ENCODE measurements around the gene KRT4. TPM values are rescaled to one million over a fixed set of nuclear protein-coding genes. Genes with fewer than 3 reads are reported as not detected.

Gene KRT4
- total RNA-seq, 4 donors from 2014 or later: 3.5 to 227 (median 10.8) TPM

DNA sequence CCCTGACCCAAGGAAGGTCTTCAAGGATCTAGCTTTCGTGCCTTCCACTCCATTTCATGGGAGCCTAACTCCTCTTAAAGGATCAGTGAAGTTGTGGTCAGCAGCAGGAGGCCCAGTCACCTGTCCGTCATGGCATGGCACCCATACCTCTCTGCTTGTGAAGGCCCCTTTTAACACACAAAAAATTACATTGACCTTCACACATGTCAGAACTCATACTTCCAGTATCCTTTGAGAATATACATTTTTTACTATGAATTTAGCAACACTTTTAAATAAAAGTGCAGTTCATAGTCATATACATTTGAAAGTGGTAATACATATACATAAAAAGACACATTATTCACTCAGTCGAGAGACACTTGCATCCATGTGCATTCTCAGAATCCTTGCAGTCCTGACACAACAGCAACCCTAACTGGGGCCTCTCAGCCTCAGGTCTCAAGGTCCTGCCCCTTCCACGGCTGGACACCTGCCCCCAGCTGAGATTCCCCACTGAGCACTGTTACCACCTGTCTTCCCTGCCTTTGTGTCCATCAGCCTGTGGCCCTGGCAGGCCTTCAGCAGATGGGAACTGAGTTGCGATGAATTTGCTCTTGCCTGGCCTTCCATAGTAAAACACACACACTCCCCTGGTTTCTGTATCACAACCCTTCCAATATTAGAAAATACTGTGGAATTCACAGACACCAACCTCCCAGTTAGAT is 14.3 kb downstream of the KRT4 start:
- H3K27me3 ChIP-seq: peaks cover 7% of the 10 kb centered on the region
- 81 to 83% methylated on average over 4 to 5 of the region's 5 CpGs for WGBS, 2 donors (ENCODE audit: low coverage in 1 of 2)
- no peaks in the 10 kb centered on the region for H3K36me3 ChIP-seq
- H3K4me3 ChIP-seq: no peak overlapping the region
- H3K9me3 ChIP-seq: no peaks in the 10 kb centered on the region
- ATAC-seq: no peak
- H3K27ac ChIP-seq: no peak overlapping the region
- H3K4me1 ChIP-seq: peaks cover 0 to 9% (median 0%) of the 10 kb centered on the region in 3 donors
- TF ChIP-seq, protein P1, sequence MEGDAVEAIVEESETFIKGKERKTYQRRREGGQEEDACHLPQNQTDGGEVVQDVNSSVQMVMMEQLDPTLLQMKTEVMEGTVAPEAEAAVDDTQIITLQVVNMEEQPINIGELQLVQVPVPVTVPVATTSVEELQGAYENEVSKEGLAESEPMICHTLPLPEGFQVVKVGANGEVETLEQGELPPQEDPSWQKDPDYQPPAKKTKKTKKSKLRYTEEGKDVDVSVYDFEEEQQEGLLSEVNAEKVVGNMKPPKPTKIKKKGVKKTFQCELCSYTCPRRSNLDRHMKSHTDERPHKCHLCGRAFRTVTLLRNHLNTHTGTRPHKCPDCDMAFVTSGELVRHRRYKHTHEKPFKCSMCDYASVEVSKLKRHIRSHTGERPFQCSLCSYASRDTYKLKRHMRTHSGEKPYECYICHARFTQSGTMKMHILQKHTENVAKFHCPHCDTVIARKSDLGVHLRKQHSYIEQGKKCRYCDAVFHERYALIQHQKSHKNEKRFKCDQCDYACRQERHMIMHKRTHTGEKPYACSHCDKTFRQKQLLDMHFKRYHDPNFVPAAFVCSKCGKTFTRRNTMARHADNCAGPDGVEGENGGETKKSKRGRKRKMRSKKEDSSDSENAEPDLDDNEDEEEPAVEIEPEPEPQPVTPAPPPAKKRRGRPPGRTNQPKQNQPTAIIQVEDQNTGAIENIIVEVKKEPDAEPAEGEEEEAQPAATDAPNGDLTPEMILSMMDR (IDR thresholded peaks at IDR 0.05): no peak
- TF ChIP-seq POLR2A (IDR thresholded peaks at IDR 0.05) (no peak), EP300 (IDR thresholded peaks at IDR 0.05) (no peak), POLR2AphosphoS5 (IDR thresholded peaks at IDR 0.05) (no peak)

- 48 to 53% methylated on average over 6 to 7 of the region's 7 CpGs for WGBS, 2 donors (ENCODE audit: low coverage in 1 of 2)
- no peak for ATAC-seq
- no peak for TF ChIP-seq EP300 (IDR thresholded peaks at IDR 0.05)
Observed at GRCh38 chr12:52798671-52799504, 15.0 kb downstream of the KRT4 start.

DNA sequence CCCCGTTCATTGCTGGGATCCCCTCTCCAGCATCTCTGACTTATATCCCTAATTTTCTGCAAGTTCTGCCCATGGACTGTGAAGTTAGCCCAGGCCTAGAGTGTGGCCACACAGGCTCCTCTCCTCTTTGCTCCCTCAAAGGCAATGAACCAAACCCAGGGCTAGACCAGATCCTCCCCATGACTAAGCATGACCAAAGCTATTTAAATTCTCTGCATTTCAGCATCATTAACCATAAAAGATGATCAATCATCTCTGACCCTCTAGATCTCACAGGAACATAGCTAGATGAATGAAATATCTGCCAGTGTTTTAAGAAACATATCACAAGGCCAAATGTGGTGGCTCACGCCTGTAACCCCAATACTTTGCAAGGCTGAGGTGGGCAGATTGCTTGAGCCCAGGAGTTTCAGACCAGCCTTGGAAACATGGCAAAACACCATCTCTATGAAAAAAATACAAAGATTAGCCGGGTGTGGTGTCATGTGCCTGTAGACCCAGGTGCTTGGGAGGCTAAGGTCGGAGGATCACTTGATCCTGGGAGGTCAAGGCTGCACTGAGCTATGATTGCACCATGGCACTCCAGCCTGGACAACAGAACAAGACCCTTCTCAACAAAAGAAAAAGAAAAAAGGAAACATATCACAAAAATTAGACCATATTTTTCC is 15.8 kb downstream of the KRT4 start:
- TF ChIP-seq, protein P1 (IDR thresholded peaks at IDR 0.05): no peak
- H3K4me1 ChIP-seq: peaks cover 0 to 9% (median 0%) of the 10 kb centered on the region in 3 donors
- H3K4me3 ChIP-seq: no peak overlapping the region
- no peak for ATAC-seq
- peaks cover 18% of the 10 kb centered on the region for H3K27me3 ChIP-seq
- H3K27ac ChIP-seq: no peak overlapping the region
- no peaks in the 10 kb centered on the region for H3K9me3 ChIP-seq
- no peaks in the 10 kb centered on the region for H3K36me3 ChIP-seq
- 82 to 83% methylated on average over 2 to 3 of the region's 4 CpGs for WGBS, 2 donors (ENCODE audit: low coverage in 1 of 2)

More at GRCh38 chr12:52798671-52799504, 15.0 kb downstream of the KRT4 start:
- Histone ChIP-seq H3K9me3 (no peaks in the 10 kb centered on the region), H3K4me3 (no peak overlapping the region), H3K4me1 (peaks cover 0 to 9% (median 0%) of the 10 kb centered on the region in 3 donors), H3K27me3 (peaks cover 13% of the 10 kb centered on the region), H3K36me3 (no peaks in the 10 kb centered on the region), H3K27ac (no peak overlapping the region)

- no peak for TF ChIP-seq POLR2AphosphoS5 (IDR thresholded peaks at IDR 0.05)
- TF ChIP-seq POLR2A (IDR thresholded peaks at IDR 0.05): no peak
- TF ChIP-seq EP300 (IDR thresholded peaks at IDR 0.05): no peak
- TF ChIP-seq, protein P1 (IDR thresholded peaks at IDR 0.05): no peak
- H3K36me3 ChIP-seq: no peaks in the 10 kb centered on the region
- no peak overlapping the region for H3K27ac ChIP-seq
- ATAC-seq: no peak
- H3K4me1 ChIP-seq: peaks cover 0 to 9% (median 0%) of the 10 kb centered on the region in 3 donors
- peaks cover 24% of the 10 kb centered on the region for H3K27me3 ChIP-seq
- no peak overlapping the region for H3K4me3 ChIP-seq
- no peaks in the 10 kb centered on the region for H3K9me3 ChIP-seq
Observed at GRCh38 chr12:52797529-52797894, 16.4 kb downstream of the KRT4 start.

DNA sequence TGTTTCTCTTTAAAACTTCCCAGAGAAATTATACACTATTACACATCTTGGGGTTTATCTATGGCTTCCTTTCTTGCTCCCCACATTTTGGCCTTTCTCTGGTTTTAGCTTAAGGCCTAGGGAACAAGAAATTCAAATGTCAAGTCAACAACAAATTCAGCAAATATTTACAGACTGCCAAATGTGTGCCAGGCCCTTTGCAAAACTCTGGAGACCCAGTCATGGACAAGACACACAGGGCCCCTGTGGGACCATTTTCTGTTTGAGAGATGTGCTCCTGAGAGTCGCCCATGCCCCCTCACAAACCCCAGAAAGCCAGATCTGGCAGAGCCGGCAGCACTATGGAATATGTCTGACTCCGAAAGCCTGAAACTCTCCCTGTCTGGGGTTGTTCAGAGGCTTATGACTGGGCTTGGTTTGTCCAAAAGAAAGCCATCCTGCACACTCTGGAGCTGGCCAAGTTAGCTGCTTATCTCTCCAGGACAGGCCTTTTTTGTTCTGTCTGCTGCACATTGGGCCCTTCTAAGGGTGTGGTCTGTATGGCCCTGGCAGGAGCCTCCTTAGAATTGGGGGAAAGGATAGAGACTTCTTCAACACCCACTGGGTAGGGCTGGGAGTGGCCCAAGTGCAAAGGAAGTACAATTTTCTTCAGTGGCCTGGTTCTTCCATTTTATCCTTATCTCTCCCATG is 16.9 kb downstream of the KRT4 start:
- 40 to 81% methylated on average over 1 to 3 of the region's 3 CpGs for WGBS, 2 donors (ENCODE audit: low coverage in 1 of 2)
- no peak overlapping the region for H3K4me3 ChIP-seq
- H3K9me3 ChIP-seq: no peaks in the 10 kb centered on the region

More for the DNA sequence above, 16.9 kb downstream of the KRT4 start:
- Histone ChIP-seq H3K27me3 (peaks cover 28% of the 10 kb centered on the region), H3K4me1 (peaks cover 0 to 9% (median 0%) of the 10 kb centered on the region in 3 donors), H3K27ac (no peak overlapping the region), H3K36me3 (no peaks in the 10 kb centered on the region)
- TF ChIP-seq, protein P1 (IDR thresholded peaks at IDR 0.05): no peak
- TF ChIP-seq EP300 (IDR thresholded peaks at IDR 0.05) (no peak), POLR2AphosphoS5 (IDR thresholded peaks at IDR 0.05) (no peak), POLR2A (IDR thresholded peaks at IDR 0.05) (no peak)
- no peak for ATAC-seq

Measured in gastroesophageal sphincter (tissue), 4 donors.